Effector memory CD4-positive, alpha-beta T cell (primary cell): Measurements from ENCODE around the gene MED12.

ENCODE experiments used
- DNase-seq, 3 donors: peaks; one replicate each; pipeline ENCODE4 v3.0.0-alpha.2; 2020
- H3K27ac ChIP-seq: 2 replicates; pipeline ENCODE4 v1.7.0; 2013; ENCODE audit warnings: mild to moderate bottlenecking, low read length, moderate library complexity; ENCODE audit not compliant: insufficient read depth, poor library complexity, severe bottlenecking
- H3K27me3 ChIP-seq: replicated peaks from 2 replicates; pipeline ENCODE4 v1.7.0; 2013; ENCODE audit warnings: mild to moderate bottlenecking, low read length; ENCODE audit not compliant: insufficient read depth, control insufficient read depth, poor library complexity, severe bottlenecking
- H3K36me3 ChIP-seq: 2 replicates; pipeline ENCODE4 v1.7.0; 2013; ENCODE audit warnings: mild to moderate bottlenecking, low read length, moderate library complexity; ENCODE audit not compliant: control insufficient read depth, insufficient read depth
- H3K4me1 ChIP-seq: 2 replicates; pipeline ENCODE4 v1.7.0; 2013; ENCODE audit warnings: low read length, mild to moderate bottlenecking; ENCODE audit not compliant: control insufficient read depth, insufficient read depth, poor library complexity, severe bottlenecking
- H3K4me3 ChIP-seq: 2 replicates; pipeline ENCODE4 v1.7.0; 2013; ENCODE audit warnings: low read length, low read depth, mild to moderate bottlenecking; ENCODE audit not compliant: insufficient read depth, poor library complexity, severe bottlenecking
- H3K9me3 ChIP-seq: 2 replicates; pipeline ENCODE4 v1.7.0; 2013; ENCODE audit warnings: mild to moderate bottlenecking, low read length, moderate library complexity; ENCODE audit not compliant: control insufficient read depth

Gene MED12

GRCh38 chrX:71158603-71159002, 40.2 kb downstream of the MED12 start:
- Histone ChIP-seq H3K36me3 (no peaks in the 10 kb centered on the region), H3K4me3 (no peak overlapping the region), H3K9me3 (no peaks in the 10 kb centered on the region), H3K4me1 (no peaks in the 10 kb centered on the region), H3K27ac (no peak overlapping the region), H3K27me3 (no peaks in the 10 kb centered on the region)
- DNase-seq = no peak

- no peaks in the 10 kb centered on the region for H3K36me3 ChIP-seq
- H3K27me3 ChIP-seq = no peaks in the 10 kb centered on the region
- H3K9me3 ChIP-seq = no peaks in the 10 kb centered on the region
These were observed 40.9 kb downstream of the MED12 start for GRCh38 chrX:71159335-71159734.

GRCh38 chrX:71160475-71160874, 42.1 kb downstream of the MED12 start:
- no peaks in the 10 kb centered on the region for H3K4me1 ChIP-seq
- H3K27ac ChIP-seq = no peak overlapping the region
- no peaks in the 10 kb centered on the region for H3K36me3 ChIP-seq
- H3K4me3 ChIP-seq = no peak overlapping the region
- DNase-seq = no peak
- H3K9me3 ChIP-seq = no peaks in the 10 kb centered on the region
- no peaks in the 10 kb centered on the region for H3K27me3 ChIP-seq

More at GRCh38 chrX:71159335-71159734, 40.9 kb downstream of the MED12 start:
- Histone ChIP-seq H3K27ac (no peak overlapping the region), H3K4me3 (no peak overlapping the region), H3K4me1 (no peaks in the 10 kb centered on the region)
- no peak for DNase-seq

- Histone ChIP-seq H3K27me3 (no peaks in the 10 kb centered on the region), H3K36me3 (no peaks in the 10 kb centered on the region), H3K4me3 (no peak overlapping the region), H3K4me1 (no peaks in the 10 kb centered on the region), H3K9me3 (no peaks in the 10 kb centered on the region), H3K27ac (no peak overlapping the region)
- DNase-seq = no peak
These were observed 44.6 kb downstream of the MED12 start for GRCh38 chrX:71162981-71163380.

- Histone ChIP-seq H3K27ac (no peak overlapping the region), H3K4me3 (no peak overlapping the region), H3K9me3 (no peaks in the 10 kb centered on the region), H3K4me1 (no peaks in the 10 kb centered on the region), H3K27me3 (no peaks in the 10 kb centered on the region), H3K36me3 (no peaks in the 10 kb centered on the region)
- DNase-seq = no peak
These were observed 45.7 kb downstream of the MED12 start for GRCh38 chrX:71164071-71164470.

- H3K9me3 ChIP-seq = no peaks in the 10 kb centered on the region
- DNase-seq = no peak
- no peak overlapping the region for H3K4me3 ChIP-seq
- H3K27ac ChIP-seq = no peak overlapping the region
- no peaks in the 10 kb centered on the region for H3K4me1 ChIP-seq
- no peaks in the 10 kb centered on the region for H3K27me3 ChIP-seq
- H3K36me3 ChIP-seq = no peaks in the 10 kb centered on the region
These were observed 48.1 kb downstream of the MED12 start for GRCh38 chrX:71166461-71166860.

GRCh38 chrX:71167031-71167781, 48.8 kb downstream of the MED12 start:
- no peaks in the 10 kb centered on the region for H3K9me3 ChIP-seq
- H3K27ac ChIP-seq = no peak overlapping the region
- H3K36me3 ChIP-seq = no peaks in the 10 kb centered on the region
- H3K4me1 ChIP-seq = no peaks in the 10 kb centered on the region
- H3K4me3 ChIP-seq = no peak overlapping the region
- H3K27me3 ChIP-seq = no peaks in the 10 kb centered on the region
- no peak for DNase-seq

GRCh38 chrX:71168134-71168533, 49.7 kb downstream of the MED12 start:
- no peaks in the 10 kb centered on the region for H3K27me3 ChIP-seq
- no peak overlapping the region for H3K27ac ChIP-seq
- no peak for DNase-seq
- no peak overlapping the region for H3K4me3 ChIP-seq
- H3K4me1 ChIP-seq = no peaks in the 10 kb centered on the region
- H3K36me3 ChIP-seq = no peaks in the 10 kb centered on the region
- H3K9me3 ChIP-seq = no peaks in the 10 kb centered on the region

- Histone ChIP-seq H3K4me3 (no peak overlapping the region), H3K4me1 (no peaks in the 10 kb centered on the region), H3K9me3 (no peaks in the 10 kb centered on the region), H3K27me3 (no peaks in the 10 kb centered on the region), H3K36me3 (no peaks in the 10 kb centered on the region), H3K27ac (no peak overlapping the region)
- DNase-seq = no peak
These were observed 51.2 kb downstream of the MED12 start for GRCh38 chrX:71169586-71169985.

GRCh38 chrX:71170660-71171059, 52.3 kb downstream of the MED12 start:
- no peaks in the 10 kb centered on the region for H3K4me1 ChIP-seq
- no peak for DNase-seq
- no peaks in the 10 kb centered on the region for H3K27me3 ChIP-seq
- H3K4me3 ChIP-seq = no peak overlapping the region
- no peaks in the 10 kb centered on the region for H3K9me3 ChIP-seq
- no peaks in the 10 kb centered on the region for H3K36me3 ChIP-seq
- no peak overlapping the region for H3K27ac ChIP-seq
